Lung (tissue), 12 donors: ENCODE data around the gene CEP63. TPM values are rescaled to one million over a fixed set of nuclear protein-coding genes. Genes with fewer than 3 reads are reported as not detected.

ENCODE experiments used
- ATAC-seq: fragments of 200-7000 bp; cut with Tn5 transposase; one replicate; pipeline ENCODE4 v1.9.1; 2020; ENCODE audit warnings: moderate number of reproducible peaks; ENCODE audit not compliant: insufficient read depth, low FRiP score
- DNase-seq, 3 donors: peaks; one replicate each; pipeline ENCODE4 v3.0.0-alpha.2; 2013 to 2017
- H3K27ac ChIP-seq, 2 donors: one replicate each; pipeline ENCODE4 v1.5.1; 2013; ENCODE audit warnings: mild to moderate bottlenecking in 2 of 2, moderate library complexity in 2 of 2, control low read depth in 1 of 2, inconsistent platforms in 1 of 2, low read depth in 1 of 2, low read length in 1 of 2
- H3K27me3 ChIP-seq, 3 donors: one replicate each; pipeline ENCODE4 v1.5.1; 2013; ENCODE audit warnings: low read length in 2 of 3; ENCODE audit not compliant: control insufficient read depth in 3 of 3, insufficient read depth in 3 of 3
- H3K36me3 ChIP-seq, 4 donors: one replicate each; pipeline ENCODE4 v1.5.1; 2013; ENCODE audit warnings: low read length in 4 of 4, mild to moderate bottlenecking in 1 of 4, moderate library complexity in 1 of 4; ENCODE audit not compliant: control insufficient read depth in 4 of 4, insufficient read depth in 4 of 4
- H3K4me1 ChIP-seq, 5 donors: one replicate each; pipeline ENCODE4 v1.5.1; 2013; ENCODE audit warnings: low read length in 5 of 5, mild to moderate bottlenecking in 2 of 5, moderate library complexity in 1 of 5; ENCODE audit not compliant: control insufficient read depth in 5 of 5, insufficient read depth in 5 of 5
- H3K4me3 ChIP-seq: one replicate; pipeline ENCODE4 v1.5.1; 2013; ENCODE audit warnings: mild to moderate bottlenecking, control low read depth, moderate library complexity
- H3K9ac ChIP-seq, 2 donors: one replicate each; pipeline ENCODE4 v1.5.1; 2013; ENCODE audit warnings: low read length in 2 of 2, control low read depth in 1 of 2; ENCODE audit not compliant: insufficient read depth in 1 of 2
- H3K9me3 ChIP-seq, 4 donors: one replicate each; pipeline ENCODE4 v1.5.1; 2013; ENCODE audit warnings: low read length in 3 of 4, mild to moderate bottlenecking in 1 of 4, moderate library complexity in 1 of 4; ENCODE audit not compliant: control insufficient read depth in 4 of 4, insufficient read depth in 3 of 4
- whole genome bisulfite sequencing, 2 donors: extraction: QIAGEN DNeasy Blood & Tissue Kit; methylation state at CpG; one replicate each; pipeline ENCODE4 v1.1.7; 2013; 5-methylcytosine and 5-hydroxymethylcytosine counted together
- polyA plus RNA-seq, 2 donors: library from polyadenylated mRNA; stranded (reverse); fragments of 200-250 nt; gene quantifications; one replicate each; pipeline ENCODE4 v1.2.1, GENCODE V29; 2013
- total RNA-seq, 2 donors: library from RNA; depleted of rRNA in 1 of 2; stranded (reverse); fragments of >200 nt in 1 of 2; gene quantifications; one replicate each; pipeline ENCODE4 v1.2.1, GENCODE V29; 2014 to 2021
- TF ChIP-seq, protein P1 (sequence below): IDR thresholded peaks from 2 replicates; pipeline ENCODE4 v1.5.1; 2012; ENCODE audit warnings: mild to moderate bottlenecking; ENCODE audit errors: control extremely low read depth, extremely low read depth
- donor health status: control.
- donor health status: control.
- donor health status: Bipolar disorder and iron deficiency.
- donor health status: healthy.
- donor health status: DM: yes; HTN: yes; CAD: no.

CEP63 gene
- total and polyA plus RNA-seq, 4 donors: 12.4 to 50.1 (median 18.2) TPM

DNA sequence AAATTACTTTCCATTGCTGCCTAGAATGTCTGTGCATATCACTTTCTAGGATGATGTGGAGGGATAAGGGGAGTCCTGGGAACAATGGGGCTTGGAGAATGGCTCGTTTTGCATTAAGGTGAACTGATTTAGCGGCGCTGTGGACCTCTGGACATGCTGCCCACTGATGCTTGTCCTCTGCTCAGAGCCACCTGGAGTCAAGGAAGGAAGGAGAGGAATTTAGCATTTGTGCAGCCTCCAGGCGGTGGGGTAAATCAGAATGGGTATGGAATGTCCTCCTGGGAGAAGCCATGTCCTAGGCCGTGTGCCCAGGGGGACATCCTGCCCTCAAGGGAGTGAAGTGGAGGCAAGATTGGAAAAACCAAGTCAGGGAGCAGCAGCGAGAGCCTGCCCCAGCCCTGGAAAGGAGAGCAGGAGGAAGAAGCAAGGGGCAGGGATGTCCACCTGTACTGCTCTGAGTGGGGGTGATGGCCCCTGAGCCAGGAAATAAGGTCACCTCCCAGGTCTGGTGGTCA is 127.2 kb downstream of the CEP63 start:
- H3K36me3 ChIP-seq: no peaks in the 10 kb centered on the region
- H3K4me1 ChIP-seq: peaks cover 0 to 6% (median 2%) of the 10 kb centered on the region in 5 donors
- no peak overlapping the region for H3K4me3 ChIP-seq
- WGBS, 2 donors: 80 to 86% methylated on average over 6 of the region's 6 CpGs
- no peak for DNase-seq
- TF ChIP-seq, protein P1, sequence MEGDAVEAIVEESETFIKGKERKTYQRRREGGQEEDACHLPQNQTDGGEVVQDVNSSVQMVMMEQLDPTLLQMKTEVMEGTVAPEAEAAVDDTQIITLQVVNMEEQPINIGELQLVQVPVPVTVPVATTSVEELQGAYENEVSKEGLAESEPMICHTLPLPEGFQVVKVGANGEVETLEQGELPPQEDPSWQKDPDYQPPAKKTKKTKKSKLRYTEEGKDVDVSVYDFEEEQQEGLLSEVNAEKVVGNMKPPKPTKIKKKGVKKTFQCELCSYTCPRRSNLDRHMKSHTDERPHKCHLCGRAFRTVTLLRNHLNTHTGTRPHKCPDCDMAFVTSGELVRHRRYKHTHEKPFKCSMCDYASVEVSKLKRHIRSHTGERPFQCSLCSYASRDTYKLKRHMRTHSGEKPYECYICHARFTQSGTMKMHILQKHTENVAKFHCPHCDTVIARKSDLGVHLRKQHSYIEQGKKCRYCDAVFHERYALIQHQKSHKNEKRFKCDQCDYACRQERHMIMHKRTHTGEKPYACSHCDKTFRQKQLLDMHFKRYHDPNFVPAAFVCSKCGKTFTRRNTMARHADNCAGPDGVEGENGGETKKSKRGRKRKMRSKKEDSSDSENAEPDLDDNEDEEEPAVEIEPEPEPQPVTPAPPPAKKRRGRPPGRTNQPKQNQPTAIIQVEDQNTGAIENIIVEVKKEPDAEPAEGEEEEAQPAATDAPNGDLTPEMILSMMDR: no peak
- peaks cover 0 to 3% (median 0%) of the 10 kb centered on the region in 4 donors for H3K9me3 ChIP-seq
- no peak overlapping the region for H3K9ac ChIP-seq
- H3K27ac ChIP-seq: no peak overlapping the region
- ATAC-seq: no peak
- no peaks in the 10 kb centered on the region for H3K27me3 ChIP-seq

DNA sequence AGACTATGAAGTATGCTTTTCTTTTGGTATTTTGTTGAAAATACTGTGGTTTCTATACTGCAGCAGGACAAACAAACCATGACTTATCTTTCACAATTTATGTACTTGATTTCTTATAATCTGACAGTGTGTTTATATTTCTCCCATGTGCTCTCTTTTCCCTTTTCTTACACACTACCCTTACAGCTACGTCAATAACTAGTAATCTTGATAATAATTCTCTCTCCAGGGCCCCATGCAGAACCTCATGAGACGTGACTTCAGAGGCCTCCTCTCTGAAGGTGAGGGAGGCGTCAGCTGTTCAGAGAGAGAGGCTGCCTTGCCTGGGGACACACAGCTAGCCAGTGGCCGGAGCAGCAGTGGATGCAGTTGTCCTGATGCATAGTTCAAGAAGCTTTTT is 129.1 kb downstream of the CEP63 start:
- Histone ChIP-seq H3K27me3 (no peaks in the 10 kb centered on the region), H3K4me1 (peaks cover 0 to 6% (median 2%) of the 10 kb centered on the region in 5 donors), H3K36me3 (no peaks in the 10 kb centered on the region), H3K9me3 (no peaks in the 10 kb centered on the region), H3K4me3 (no peak overlapping the region), H3K27ac (no peak overlapping the region), H3K9ac (no peak overlapping the region)
- DNase-seq (no peak), ATAC-seq (no peak)
- TF ChIP-seq, protein P1: no peak
- 88 to 92% methylated on average over 4 of the region's 4 CpGs for WGBS, 2 donors

DNA sequence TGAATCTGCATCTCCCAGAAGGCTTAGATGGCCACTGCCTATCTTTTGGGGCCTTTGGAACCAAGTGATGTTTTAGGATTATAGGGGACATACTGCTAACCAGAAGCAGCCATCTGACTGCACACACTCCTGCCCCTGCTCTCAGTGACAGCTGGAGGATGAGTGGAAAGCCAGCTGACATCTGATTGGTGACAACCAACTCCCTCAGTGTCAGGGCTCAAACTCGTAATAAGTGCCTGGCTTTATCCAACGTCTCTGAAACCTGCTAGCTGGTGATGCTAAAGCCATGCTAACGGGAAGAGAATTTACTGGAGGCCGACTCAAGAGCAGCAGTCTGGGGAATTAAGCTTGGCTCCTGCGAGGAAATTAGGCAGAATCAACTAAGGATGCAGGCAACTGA is 129.9 kb downstream of the CEP63 start:
- Histone ChIP-seq H3K27me3 (no peaks in the 10 kb centered on the region), H3K27ac (no peak overlapping the region), H3K36me3 (no peaks in the 10 kb centered on the region), H3K9ac (no peak overlapping the region), H3K9me3 (no peaks in the 10 kb centered on the region), H3K4me1 (peaks cover 0 to 6% (median 2%) of the 10 kb centered on the region in 5 donors), H3K4me3 (no peak overlapping the region)
- whole genome bisulfite sequencing, 2 donors: 87 to 96% methylated on average over 5 of the region's 5 CpGs
- TF ChIP-seq, protein P1: no peak
- DNase-seq (no peak), ATAC-seq (no peak)
